Stimulated activated CD8-positive, alpha-beta memory T cell treated with anti-CD3 and anti-CD28 coated beads, Interleukin-2, amount 100 ng/mL, for 48 hours (primary cell): ENCODE results near the gene ZSCAN32.

Experiments
- DNase-seq, 2 donors: peaks; one replicate each; pipeline ENCODE4 v3.0.0-alpha.2; 2020; ENCODE audit warnings: low read depth in 2 of 2

ZSCAN32 gene

DNA sequence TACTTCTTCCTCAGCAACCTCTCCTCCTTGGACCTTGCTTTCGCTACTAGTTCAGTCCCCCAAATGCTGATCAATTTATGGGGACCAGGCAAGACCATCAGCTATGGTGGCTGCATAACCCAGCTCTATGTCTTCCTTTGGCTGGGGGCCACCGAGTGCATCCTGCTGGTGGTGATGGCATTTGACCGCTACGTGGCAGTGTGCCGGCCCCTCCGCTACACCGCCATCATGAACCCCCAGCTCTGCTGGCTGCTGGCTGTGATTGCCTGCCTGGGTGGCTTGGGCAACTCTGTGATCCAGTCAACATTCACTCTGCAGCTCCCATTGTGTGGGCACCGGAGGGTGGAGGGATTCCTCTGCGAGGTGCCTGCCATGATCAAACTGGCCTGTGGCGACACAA is 44.7 kb downstream of the ZSCAN32 start:
- DNase-seq: no peak

GRCh38 chr16:3355589-3355988 is 45.2 kb downstream of the ZSCAN32 start, which contains the start of gene OR2C1:
OR2C1 (plus strand) TSS chr16:3355889; CDS start chr16:3355941, 52 bp downstream.
- no peak for DNase-seq

GRCh38 chr16:3349175-3349574 is 51.6 kb downstream of the ZSCAN32 start:
- DNase-seq: no peak

- no peak for DNase-seq
Observed at GRCh38 chr16:3348547-3349167, 52.1 kb downstream of the ZSCAN32 start.

GRCh38 chr16:3347586-3347985 is 53.2 kb downstream of the ZSCAN32 start:
- DNase-seq: no peak

GRCh38 chr16:3346041-3346440 is 54.8 kb downstream of the ZSCAN32 start:
- no peak for DNase-seq
